Smooth muscle cell of bladder (primary cell): ENCODE measurements around the gene SPI1. TPM values are rescaled to one million over a fixed set of nuclear protein-coding genes. Genes with fewer than 3 reads are reported as not detected.

Experiments used
- total RNA-seq: library from RNA; depleted of rRNA; stranded (reverse); fragments of >200 nt; gene quantifications from 2 replicates; pipeline ENCODE4 v1.2.3, GENCODE V29; 2014

Gene SPI1
- total RNA-seq, result not detected in 2 replicates

DNA sequence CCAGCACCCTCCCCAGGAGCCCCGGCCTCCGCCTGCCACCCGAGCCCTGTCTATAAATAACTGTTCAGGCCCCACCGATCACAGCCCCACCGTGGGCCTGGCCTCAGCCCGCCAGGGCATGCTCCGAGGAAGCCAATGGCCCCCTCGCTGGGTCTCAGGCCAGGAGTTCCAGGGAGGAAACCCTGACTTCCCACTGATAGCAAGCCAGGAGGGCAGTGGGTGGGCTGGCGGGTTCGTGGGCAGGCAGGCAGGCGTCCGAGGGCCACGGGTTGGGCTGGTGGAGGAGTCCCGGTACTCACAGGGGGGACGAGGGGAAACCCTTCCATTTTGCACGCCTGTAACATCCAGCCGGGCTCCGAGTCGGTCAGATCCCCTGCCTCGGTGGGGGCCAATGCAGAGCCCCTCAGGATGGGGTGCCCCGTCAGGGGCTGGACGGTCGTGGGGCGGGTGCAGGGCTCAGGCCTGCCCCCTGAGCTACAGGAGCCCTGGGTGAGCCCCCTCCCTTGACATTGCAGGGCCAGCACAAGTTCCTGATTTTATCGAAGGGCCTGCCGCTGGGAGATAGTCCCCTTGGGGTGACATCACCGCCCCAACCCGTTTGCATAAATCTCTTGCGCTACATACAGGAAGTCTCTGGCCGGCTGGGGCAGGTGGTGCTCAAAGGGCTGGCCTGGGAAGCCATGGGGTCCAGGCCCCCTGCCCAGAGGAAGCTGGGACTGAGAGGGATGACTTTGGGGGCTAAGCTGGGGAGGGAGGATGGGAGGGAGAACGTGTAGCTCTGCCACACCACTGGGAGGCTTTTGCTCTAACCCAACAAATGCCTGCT is at the start of gene SPI1:
Gene SPI1, minus strand, starts transcription at position 538 of the 826 bp plus-strand sequence. Its CDS starts 194 bp downstream, at position 344.

DNA sequence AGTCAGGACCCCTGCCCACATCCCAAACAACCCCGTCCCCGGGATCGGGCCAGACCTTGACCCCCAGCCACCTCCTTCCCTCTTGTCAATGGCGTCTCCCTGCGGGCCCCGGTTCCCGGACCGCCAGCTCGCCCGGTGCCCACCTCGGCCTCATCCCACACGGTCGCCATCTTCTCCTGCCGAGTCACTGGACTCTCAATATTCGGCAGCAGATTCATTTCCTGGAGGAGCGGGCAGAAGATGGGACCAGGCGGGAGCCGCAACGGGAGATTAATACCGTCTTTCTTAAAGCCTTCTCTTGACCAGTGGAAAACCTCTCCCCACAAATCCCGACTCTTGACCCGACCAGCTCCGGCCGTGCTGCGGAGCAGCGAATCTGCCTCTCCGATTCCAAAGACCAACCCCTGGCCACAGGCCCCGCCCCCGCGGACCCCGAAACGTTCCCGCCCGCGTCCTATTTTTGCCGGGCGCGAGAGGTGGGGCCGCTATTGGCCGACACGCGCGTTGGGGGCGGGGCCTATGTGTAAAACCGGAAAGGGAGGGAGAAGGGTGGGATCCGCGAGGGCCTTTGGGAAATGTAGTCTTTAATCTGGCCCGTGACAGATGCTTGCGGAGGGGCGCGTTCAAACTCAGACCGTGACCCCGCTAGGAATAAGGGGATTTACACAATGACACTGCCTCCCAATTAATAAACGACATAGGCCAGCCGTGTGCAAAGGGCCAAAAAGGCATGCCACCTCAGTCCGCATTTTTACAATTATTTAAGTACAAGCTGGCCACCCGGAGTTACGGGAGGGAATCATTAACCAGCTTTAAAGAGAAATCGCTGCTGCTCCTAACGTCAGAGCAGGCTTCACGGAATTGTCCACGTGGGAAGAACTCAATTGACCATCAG is 48.0 kb upstream of the SPI1 start, which contains the start of gene PSMC3:
Gene PSMC3, minus strand, starts transcription at position 378 of the 895 bp plus-strand sequence. Its CDS starts 160 bp downstream, at position 218.

DNA sequence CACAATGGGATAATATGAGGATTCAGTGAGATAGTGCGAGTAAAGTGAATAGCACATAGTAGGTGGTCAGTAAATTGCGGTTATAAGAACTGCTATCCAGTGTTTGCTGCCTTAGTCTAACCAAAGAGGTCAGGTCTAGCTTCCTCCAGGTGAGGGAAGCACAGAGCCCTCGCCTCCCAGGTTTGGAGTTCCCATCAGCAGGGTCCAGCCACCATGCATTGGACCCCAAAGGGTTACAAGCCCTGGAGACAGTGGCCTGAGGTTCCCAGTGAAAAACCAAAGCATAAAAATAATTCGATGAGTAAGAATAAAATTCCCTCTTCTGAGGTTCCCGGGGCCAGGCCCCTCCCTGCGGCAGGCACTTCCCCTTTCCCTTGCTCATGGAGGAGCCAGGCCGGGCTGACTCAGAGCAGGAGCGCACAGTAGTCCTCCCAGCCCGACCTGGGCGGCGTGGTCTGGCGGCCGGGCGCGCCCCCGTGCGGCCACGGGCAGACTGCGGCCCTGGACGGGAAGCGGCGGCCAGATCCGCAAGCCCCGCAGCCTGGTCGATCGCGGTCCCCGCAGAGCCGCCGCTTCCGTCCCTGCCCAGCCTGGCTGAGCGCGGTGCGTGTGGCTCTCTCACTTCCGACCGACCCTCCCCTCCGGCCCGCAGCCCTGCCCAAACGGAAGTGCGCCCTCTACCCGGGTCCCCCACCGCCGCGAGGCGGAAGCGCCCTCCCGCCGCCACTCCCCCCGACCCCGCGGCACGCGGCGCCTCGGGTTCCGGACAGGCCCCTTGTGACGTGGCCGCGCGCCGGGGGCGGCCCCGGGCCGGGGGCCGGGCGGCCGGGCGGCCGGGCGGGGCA is 29.6 kb upstream of the SPI1 start, which contains the start of gene SLC39A13:
Gene SLC39A13, plus strand, starts transcription at position 845 of the 845 bp plus-strand sequence. CDS start 1,505 bp downstream, outside the sequence.

DNA sequence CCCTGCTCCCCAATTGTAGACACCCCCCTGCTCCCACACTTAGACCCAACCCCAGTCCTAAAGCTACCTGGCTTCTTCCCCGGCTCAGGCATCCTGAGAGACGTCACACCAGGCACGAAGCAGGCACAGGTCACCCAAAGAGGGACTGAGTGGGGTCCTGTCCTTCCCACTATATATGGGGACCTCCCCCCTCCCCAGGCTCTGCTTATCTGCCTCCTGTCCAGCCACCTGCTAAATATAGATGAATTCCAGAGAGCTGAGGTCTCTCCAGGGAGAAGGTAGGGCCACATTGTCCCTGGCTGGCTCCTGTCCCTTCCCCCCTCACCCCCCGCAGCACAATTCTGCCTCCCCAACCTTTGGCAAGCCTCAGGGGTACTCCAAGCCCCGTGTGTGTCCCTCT is 25.8 kb downstream of the SPI1 start, which contains the start of gene MYBPC3:
Gene MYBPC3, minus strand, starts transcription at position 147 of the 400 bp plus-strand sequence. Its CDS starts 55 bp downstream, at position 92.

Other genes with a start within 250 kb of the SPI1 start
- 82.6 and 85.6 TPM in 2 replicates for gene ARFGAP2, start 201.7 kb downstream of the SPI1 start, total RNA-seq
- gene PACSIN3, start 192.1 kb downstream of the SPI1 start, total RNA-seq, result 18.2 and 19.3 TPM in 2 replicates
- 35.6 and 38.1 TPM in 2 replicates for gene DDB2, start 163.6 kb downstream of the SPI1 start, total RNA-seq
- 13.9 and 16.4 TPM in 2 replicates for gene ACP2, start 129.7 kb downstream of the SPI1 start, total RNA-seq
- 21.1 and 23.5 TPM in 2 replicates for gene NR1H3, start 120.6 kb downstream of the SPI1 start, total RNA-seq
- gene MADD, start 108.4 kb downstream of the SPI1 start, total RNA-seq, result 9.2 and 12.0 TPM in 2 replicates
- gene MYBPC3, start 25.8 kb downstream of the SPI1 start, total RNA-seq, result not detected in 2 replicates
- gene SLC39A13, start 30.0 kb upstream of the SPI1 start, total RNA-seq, result 38.4 and 47.0 TPM in 2 replicates
- 165 and 186 TPM in 2 replicates for gene PSMC3, start 47.9 kb upstream of the SPI1 start, total RNA-seq
- gene RAPSN, start 70.6 kb upstream of the SPI1 start, total RNA-seq, result 0.18 TPM in 1 of 2 replicates, not detected in the other
- 60.4 and 65.7 TPM in 2 replicates for gene CELF1, start 174.6 kb upstream of the SPI1 start, total RNA-seq
- gene PTPMT1, start 187.1 kb upstream of the SPI1 start, total RNA-seq, result 62.2 and 75.3 TPM in 2 replicates
- gene KBTBD4, start 200.4 kb upstream of the SPI1 start, total RNA-seq, result 20.3 and 20.8 TPM in 2 replicates
- 75.7 and 82.6 TPM in 2 replicates for gene NDUFS3, start 200.5 kb upstream of the SPI1 start, total RNA-seq
- 0.09 TPM in 1 of 2 replicates, not detected in the other for gene FAM180B, start 208.1 kb upstream of the SPI1 start, total RNA-seq
- gene C1QTNF4, start 215.9 kb upstream of the SPI1 start, total RNA-seq, result 0.09 TPM in 1 of 2 replicates, not detected in the other